H1 (cell line): ENCODE results near the gene STRN4. TPM values are rescaled to one million over a fixed set of nuclear protein-coding genes. Genes with fewer than 3 reads are reported as not detected.

Source experiments
- GABPA ChIP-seq: IDR thresholded peaks from 2 replicates; pipeline ENCODE4 v1.6.1; 2011; ENCODE audit warnings: mild to moderate bottlenecking, low read length, moderate library complexity, borderline replicate concordance; ENCODE audit not compliant: insufficient read depth
- SIRT6 ChIP-seq: IDR thresholded peaks from one replicate; pipeline ENCODE4 v1.7.1; 2012; ENCODE audit warnings: low read length, inconsistent platforms
- TBP ChIP-seq: IDR thresholded peaks from 2 replicates; pipeline ENCODE4 v1.6.1; 2011; ENCODE audit warnings: low read depth, low read length, improper control_type of control experiment
- polyA plus RNA-seq, 7 experiments: library from polyadenylated mRNA; depleted of rRNA in 3 of 7; stranded (reverse) in 5 of 7; unstranded in 2 of 7; fragments of >200 nt in 5 of 7; fragments of 200-250 nt in 2 of 7; gene quantifications; 1 replicate in 5 of 7; 2 replicates in 1 of 7; 4 replicates in 1 of 7; pipeline versions ENCODE4 v1.2.1 to v1.2.3, GENCODE V29; 2011 to 2013; ENCODE audit warnings: missing spikeins in 2 of 7, mixed read lengths in 2 of 7
- total RNA-seq: library from RNA; stranded (reverse); fragmentation: NEBNext Ultra II Directional; extraction: Animal tissue kit (Norgen Biotek cat#: 25700); gene quantifications from 2 replicates; pipeline ENCODE4 v1.2.1, GENCODE V29; 2021
- TF ChIP-seq, protein P1 (sequence below): fragments of 300-600 bp; sonication (generic); IDR thresholded peaks from 2 replicates; pipeline ENCODE4 v1.7.1; 2012; ENCODE audit warnings: low read length, moderate library complexity, mild to moderate bottlenecking, inconsistent platforms; ENCODE audit not compliant: insufficient replicate concordance

STRN4 gene
- total and polyA plus RNA-seq, 2 of the 8 experiments (the other 6 are each of a cell fraction or from before 2014, with no cell fraction given) = 120 to 187 TPM

DNA sequence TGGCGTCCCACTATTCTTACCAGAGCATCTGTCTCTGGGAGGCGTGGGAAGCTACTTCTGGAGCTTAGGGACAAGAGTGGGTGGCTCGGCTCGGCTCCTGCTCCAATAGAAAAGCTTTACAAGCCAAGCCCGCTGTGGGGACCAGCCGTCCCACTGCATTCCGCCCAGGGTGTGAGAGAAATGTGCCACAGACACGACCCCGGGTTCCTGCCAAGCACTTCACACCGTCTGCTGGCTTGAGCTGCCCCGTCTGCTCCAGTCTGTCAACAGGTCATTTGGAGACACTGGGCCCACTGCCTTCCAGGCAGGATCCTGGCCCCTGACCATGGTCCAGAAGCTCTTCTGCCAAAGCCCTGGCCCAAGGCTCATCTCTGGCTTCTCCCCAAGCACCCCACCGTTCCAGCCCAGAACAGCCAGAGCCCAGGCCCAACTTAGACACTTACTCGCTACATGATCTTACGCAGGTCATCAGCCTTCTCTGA, 6.9 kb downstream of the STRN4 start (continued):
- TF ChIP-seq, protein P1, sequence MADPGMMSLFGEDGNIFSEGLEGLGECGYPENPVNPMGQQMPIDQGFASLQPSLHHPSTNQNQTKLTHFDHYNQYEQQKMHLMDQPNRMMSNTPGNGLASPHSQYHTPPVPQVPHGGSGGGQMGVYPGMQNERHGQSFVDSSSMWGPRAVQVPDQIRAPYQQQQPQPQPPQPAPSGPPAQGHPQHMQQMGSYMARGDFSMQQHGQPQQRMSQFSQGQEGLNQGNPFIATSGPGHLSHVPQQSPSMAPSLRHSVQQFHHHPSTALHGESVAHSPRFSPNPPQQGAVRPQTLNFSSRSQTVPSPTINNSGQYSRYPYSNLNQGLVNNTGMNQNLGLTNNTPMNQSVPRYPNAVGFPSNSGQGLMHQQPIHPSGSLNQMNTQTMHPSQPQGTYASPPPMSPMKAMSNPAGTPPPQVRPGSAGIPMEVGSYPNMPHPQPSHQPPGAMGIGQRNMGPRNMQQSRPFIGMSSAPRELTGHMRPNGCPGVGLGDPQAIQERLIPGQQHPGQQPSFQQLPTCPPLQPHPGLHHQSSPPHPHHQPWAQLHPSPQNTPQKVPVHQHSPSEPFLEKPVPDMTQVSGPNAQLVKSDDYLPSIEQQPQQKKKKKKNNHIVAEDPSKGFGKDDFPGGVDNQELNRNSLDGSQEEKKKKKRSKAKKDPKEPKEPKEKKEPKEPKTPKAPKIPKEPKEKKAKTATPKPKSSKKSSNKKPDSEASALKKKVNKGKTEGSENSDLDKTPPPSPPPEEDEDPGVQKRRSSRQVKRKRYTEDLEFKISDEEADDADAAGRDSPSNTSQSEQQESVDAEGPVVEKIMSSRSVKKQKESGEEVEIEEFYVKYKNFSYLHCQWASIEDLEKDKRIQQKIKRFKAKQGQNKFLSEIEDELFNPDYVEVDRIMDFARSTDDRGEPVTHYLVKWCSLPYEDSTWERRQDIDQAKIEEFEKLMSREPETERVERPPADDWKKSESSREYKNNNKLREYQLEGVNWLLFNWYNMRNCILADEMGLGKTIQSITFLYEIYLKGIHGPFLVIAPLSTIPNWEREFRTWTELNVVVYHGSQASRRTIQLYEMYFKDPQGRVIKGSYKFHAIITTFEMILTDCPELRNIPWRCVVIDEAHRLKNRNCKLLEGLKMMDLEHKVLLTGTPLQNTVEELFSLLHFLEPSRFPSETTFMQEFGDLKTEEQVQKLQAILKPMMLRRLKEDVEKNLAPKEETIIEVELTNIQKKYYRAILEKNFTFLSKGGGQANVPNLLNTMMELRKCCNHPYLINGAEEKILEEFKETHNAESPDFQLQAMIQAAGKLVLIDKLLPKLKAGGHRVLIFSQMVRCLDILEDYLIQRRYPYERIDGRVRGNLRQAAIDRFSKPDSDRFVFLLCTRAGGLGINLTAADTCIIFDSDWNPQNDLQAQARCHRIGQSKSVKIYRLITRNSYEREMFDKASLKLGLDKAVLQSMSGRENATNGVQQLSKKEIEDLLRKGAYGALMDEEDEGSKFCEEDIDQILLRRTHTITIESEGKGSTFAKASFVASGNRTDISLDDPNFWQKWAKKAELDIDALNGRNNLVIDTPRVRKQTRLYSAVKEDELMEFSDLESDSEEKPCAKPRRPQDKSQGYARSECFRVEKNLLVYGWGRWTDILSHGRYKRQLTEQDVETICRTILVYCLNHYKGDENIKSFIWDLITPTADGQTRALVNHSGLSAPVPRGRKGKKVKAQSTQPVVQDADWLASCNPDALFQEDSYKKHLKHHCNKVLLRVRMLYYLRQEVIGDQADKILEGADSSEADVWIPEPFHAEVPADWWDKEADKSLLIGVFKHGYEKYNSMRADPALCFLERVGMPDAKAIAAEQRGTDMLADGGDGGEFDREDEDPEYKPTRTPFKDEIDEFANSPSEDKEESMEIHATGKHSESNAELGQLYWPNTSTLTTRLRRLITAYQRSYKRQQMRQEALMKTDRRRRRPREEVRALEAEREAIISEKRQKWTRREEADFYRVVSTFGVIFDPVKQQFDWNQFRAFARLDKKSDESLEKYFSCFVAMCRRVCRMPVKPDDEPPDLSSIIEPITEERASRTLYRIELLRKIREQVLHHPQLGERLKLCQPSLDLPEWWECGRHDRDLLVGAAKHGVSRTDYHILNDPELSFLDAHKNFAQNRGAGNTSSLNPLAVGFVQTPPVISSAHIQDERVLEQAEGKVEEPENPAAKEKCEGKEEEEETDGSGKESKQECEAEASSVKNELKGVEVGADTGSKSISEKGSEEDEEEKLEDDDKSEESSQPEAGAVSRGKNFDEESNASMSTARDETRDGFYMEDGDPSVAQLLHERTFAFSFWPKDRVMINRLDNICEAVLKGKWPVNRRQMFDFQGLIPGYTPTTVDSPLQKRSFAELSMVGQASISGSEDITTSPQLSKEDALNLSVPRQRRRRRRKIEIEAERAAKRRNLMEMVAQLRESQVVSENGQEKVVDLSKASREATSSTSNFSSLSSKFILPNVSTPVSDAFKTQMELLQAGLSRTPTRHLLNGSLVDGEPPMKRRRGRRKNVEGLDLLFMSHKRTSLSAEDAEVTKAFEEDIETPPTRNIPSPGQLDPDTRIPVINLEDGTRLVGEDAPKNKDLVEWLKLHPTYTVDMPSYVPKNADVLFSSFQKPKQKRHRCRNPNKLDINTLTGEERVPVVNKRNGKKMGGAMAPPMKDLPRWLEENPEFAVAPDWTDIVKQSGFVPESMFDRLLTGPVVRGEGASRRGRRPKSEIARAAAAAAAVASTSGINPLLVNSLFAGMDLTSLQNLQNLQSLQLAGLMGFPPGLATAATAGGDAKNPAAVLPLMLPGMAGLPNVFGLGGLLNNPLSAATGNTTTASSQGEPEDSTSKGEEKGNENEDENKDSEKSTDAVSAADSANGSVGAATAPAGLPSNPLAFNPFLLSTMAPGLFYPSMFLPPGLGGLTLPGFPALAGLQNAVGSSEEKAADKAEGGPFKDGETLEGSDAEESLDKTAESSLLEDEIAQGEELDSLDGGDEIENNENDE = no peak
- TF ChIP-seq TBP (no peak), GABPA (no peak), SIRT6 (no peak)
